GM12878 (cell line): ENCODE results near the gene MDH1. TPM values are rescaled to one million over a fixed set of nuclear protein-coding genes. Genes with fewer than 3 reads are reported as not detected.
A peak's percentile ranks its signal among the peaks of the same experiment; 100 is the strongest.

Experiments
- ATAC-seq: fragments of 200-7000 bp; cut with Tn5 transposase; 3 replicates; pipeline ENCODE4 v1.9.1; 2020; ENCODE audit warnings: mild to moderate bottlenecking, moderate library complexity
- BruUV-seq: library from RNA; stranded (reverse); fragments of 400-500 nt; replicated peaks from 2 replicates; lab custom pipeline; 2021; lab: Mats Ljungman, UMichigan
- CTCF ChIA-PET: fragments of 300-600 bp; sonication (Branson Sonifier 250); formaldehyde crosslinking; extraction: SDS; loops from one replicate; lab custom pipeline; 2021; ENCODE audit warnings: inconsistent platforms; lab: Yijun Ruan, JAX
- POLR2A ChIA-PET: fragments of 350-600 bp; formaldehyde crosslinking; extraction: SDS; loops from one replicate; lab custom pipeline; 2021; ENCODE audit warnings: inconsistent platforms; lab: Charles Lee
- RAD21 ChIA-PET: fragments of 300-600 bp; sonication (Branson Sonifier 250); formaldehyde crosslinking; loops from one replicate; lab custom pipeline; 2023; ENCODE audit warnings: antibody characterized with exemption; ENCODE audit not compliant: unreplicated experiment; lab: Charles Lee
- SMC1A ChIA-PET: fragments of 300-600 bp; sonication (Branson Sonifier 250); formaldehyde crosslinking; loops from one replicate; lab custom pipeline; 2023; ENCODE audit not compliant: unreplicated experiment, uncharacterized antibody; lab: Charles Lee
- DNase-seq: peaks from one replicate; pipeline ENCODE4 v3.0.0-alpha.2; 2011; ENCODE audit warnings: low read depth, low spot score
- FAIRE-seq: peaks from 3 replicates; lab custom pipeline; 2011; peaks lifted over from hg19 to GRCh38; lab: Jason Lieb, UNC
- H2AFZ ChIP-seq: 2 replicates; pipeline ENCODE4 v1.6.0; 2011; ENCODE audit warnings: low read depth, low read length, control low read depth; ENCODE audit not compliant: control insufficient read depth
- H3K27ac ChIP-seq: 2 replicates; pipeline ENCODE4 v1.5.1; 2011; ENCODE audit warnings: control low read depth; ENCODE audit not compliant: control insufficient read depth, insufficient read depth
- H3K27me3 ChIP-seq, 2 experiments: replicated peaks in 1 of 2; 2 replicates each; pipeline versions ENCODE4 v1.6.0 to v1.6.1; 2011; ENCODE audit warnings: low read length in 1 of 2; ENCODE audit not compliant: control insufficient read depth in 2 of 2, insufficient read depth in 2 of 2
- H3K36me3 ChIP-seq, 2 experiments: 2 replicates each; pipeline ENCODE4 v1.5.1; 2011; ENCODE audit warnings: low read length in 1 of 2; ENCODE audit not compliant: control insufficient read depth in 2 of 2, insufficient read depth in 2 of 2
- H3K4me1 ChIP-seq: 2 replicates; pipeline ENCODE4 v1.6.1; 2011; ENCODE audit warnings: mild to moderate bottlenecking, low read length, moderate library complexity, mixed read lengths; ENCODE audit not compliant: control insufficient read depth, insufficient read depth
- H3K4me2 ChIP-seq: 2 replicates; pipeline ENCODE4 v1.6.0; 2011; ENCODE audit warnings: control low read depth; ENCODE audit not compliant: control insufficient read depth, insufficient read depth
- H3K4me3 ChIP-seq: fragments of 200-600 bp; sonication (generic); 2 replicates; pipeline ENCODE4 v1.5.1; 2016
- H3K79me2 ChIP-seq: 2 replicates; pipeline ENCODE4 v1.6.0; 2011; ENCODE audit warnings: low read length; ENCODE audit not compliant: control insufficient read depth, insufficient read depth
- H3K9ac ChIP-seq: 2 replicates; pipeline ENCODE4 v1.8.0; 2011; ENCODE audit warnings: low read length, control low read depth, mixed read lengths; ENCODE audit not compliant: control insufficient read depth, insufficient read depth
- H3K9me3 ChIP-seq: replicated peaks from 3 replicates; pipeline ENCODE4 v1.5.1; 2011; ENCODE audit warnings: mild to moderate bottlenecking, low read length; ENCODE audit not compliant: control insufficient read depth, insufficient read depth
- H4K20me1 ChIP-seq: 2 replicates; pipeline ENCODE4 v1.6.0; 2011; ENCODE audit not compliant: control insufficient read depth, insufficient read depth
- DPF2 ChIP-seq: fragments of 450-650 bp; IDR thresholded peaks from 2 replicates; pipeline ENCODE4 v1.6.1; 2017; ENCODE audit warnings: mild to moderate bottlenecking
- JUNB ChIP-seq: IDR thresholded peaks from 2 replicates; pipeline ENCODE4 v1.6.1; 2016; ENCODE audit warnings: antibody characterized with exemption, mild to moderate bottlenecking
- RUNX3 ChIP-seq: IDR thresholded peaks from 2 replicates; pipeline ENCODE4 v1.6.1; 2012; ENCODE audit warnings: low read length, inconsistent platforms
- WGBS: methylation state at CpG from one replicate; pipeline ENCODE4 v1.1.6; 2016; ENCODE audit warnings: low lambda C conversion rate; ENCODE audit not compliant: insufficient replicate concordance, insufficient coverage; ENCODE audit errors: missing lambda C conversion rate; 5-methylcytosine and 5-hydroxymethylcytosine counted together
- in situ Hi-C: fragments of 300-500 bp; cut with MboI; formaldehyde crosslinking; loops from 9 replicates; pipeline ENCODE4 v1.14.3; 2018; ENCODE audit warnings: mixed read lengths
- intact Hi-C: fragments of 100-400 bp; cut with micrococcal nuclease; formaldehyde crosslinking; loops from one replicate; pipeline ENCODE4 v1.14.2; 2022; ENCODE audit not compliant: unreplicated experiment
- polyA plus RNA-seq, 11 experiments: library from polyadenylated mRNA; depleted of rRNA in 4 of 11; unstranded in 6 of 11; stranded (reverse) in 5 of 11; fragments of >200 nt; fragmentation: Nextera tagmentation in 4 of 11; fragmentation: Illumina TruSeq in 1 of 11; extraction: Ambion mirVana in 4 of 11; extraction: Trizol in 1 of 11; gene quantifications; 1 replicate in 1 of 11; 2 replicates in 10 of 11; pipeline versions ENCODE4 v1.2.1 to v1.2.3, GENCODE V29; 2011 to 2016; ENCODE audit warnings: inconsistent platforms in 2 of 11, missing spikeins in 2 of 11, low read depth in 1 of 11
- total RNA-seq, 4 experiments: library from RNA; depleted of rRNA in 3 of 4; stranded (reverse); fragments of >200 nt in 3 of 4; fragmentation: Illumina TruSeq in 1 of 4; extraction: Trizol in 1 of 4; gene quantifications; 2 replicates each; pipeline versions ENCODE4 v1.2.1 to v1.2.3, GENCODE V29; 2013 to 2021

MDH1 gene
- total and polyA plus RNA-seq, 10 of the 15 experiments (the other 5 are each of a cell fraction or from before 2014, with no cell fraction given) = 254 to 1,581 (median 440) TPM

GRCh38 chr2:63654959-63655358, 66.2 kb downstream of the MDH1 start:
- H3K4me3 ChIP-seq = no peak overlapping the region
- no peak overlapping the region for H3K27ac ChIP-seq
- no peaks in the 10 kb centered on the region for H3K36me3 ChIP-seq
- peak; percentile 71 for FAIRE-seq
- in situ Hi-C loops = no loop called here
- no peak overlapping the region for H3K9ac ChIP-seq
- ChIA-PET CTCF (no interaction called here), POLR2A (interaction anchor here (0.5 kb wide), 1 partner anchor 69 kb away, joined by 4 read pairs; no protein-coding TSS in a partner anchor)
- WGBS = 0% methylated on average over 1 of the region's 1 CpG
- no peaks in the 10 kb centered on the region for H3K79me2 ChIP-seq
- H3K27me3 ChIP-seq = no peaks in the 10 kb centered on the region
- peak; percentile 26 for DNase-seq
- TF ChIP-seq JUNB (peak; percentile 51), DPF2 (no peak), RUNX3 (peak; percentile 17; the same call in 1 of the 2 replicates)
- TF ChIP-seq, all 136 proteins: peak for 2
- Histone ChIP-seq H4K20me1 (no peaks in the 10 kb centered on the region), H2AFZ (no peak overlapping the region), H3K9me3 (no peaks in the 10 kb centered on the region; the same call in 2 of the 3 replicates), H3K4me2 (no peak overlapping the region), H3K4me1 (no peaks in the 10 kb centered on the region)
- no TSS peak for BruUV-seq
- ATAC-seq = peak; percentile 93
- SMC1A ChIA-PET = no interaction called here
- intact Hi-C loops = no loop called here
- RAD21 ChIA-PET = no interaction called here

Other genes with a start within 250 kb of the MDH1 start
- 7.9 TPM in 2 replicates for gene WDPCP, start 486 bp upstream of the MDH1 start, total RNA-seq (2014; rRNA removed)
- gene WDPCP, start 486 bp upstream of the MDH1 start, total RNA-seq (2014; rRNA removed; fragmentation: Illumina TruSeq; extraction: Trizol) = 6.6 and 8.6 TPM in 2 replicates
- 4.6 and 6.6 TPM in 2 replicates for gene WDPCP, start 486 bp upstream of the MDH1 start, total RNA-seq (2021)
- 7.5 and 9.3 TPM in 2 replicates for gene WDPCP, start 486 bp upstream of the MDH1 start, polyA plus RNA-seq (2011; rRNA removed)
- 3.2 and 4.7 TPM in 2 replicates for gene WDPCP, start 486 bp upstream of the MDH1 start, polyA plus RNA-seq (2014; fragmentation: Illumina TruSeq; extraction: Trizol)
- gene WDPCP, start 486 bp upstream of the MDH1 start, polyA plus RNA-seq (2014; fragmentation: Nextera tagmentation; extraction: Ambion mirVana) = 1 to 10 TPM; 2.1 to 2.7 TPM
- 3.6 and 3.8 TPM in 2 replicates for gene WDPCP, start 486 bp upstream of the MDH1 start, polyA plus RNA-seq (2014; rRNA removed)
- 1 to 10 TPM; 4.0 to 5.1 TPM for gene WDPCP, start 486 bp upstream of the MDH1 start, polyA plus RNA-seq (2016; fragmentation: Nextera tagmentation; extraction: Ambion mirVana)